GM13977 (cell line): ENCODE results near the gene SPAG17.

Experiments used
- DNase-seq: peaks from one replicate; pipeline ENCODE4 v3.0.0; 2012; ENCODE audit warnings: low spot score
- in situ Hi-C: fragments of 300-500 bp; cut with MboI; formaldehyde crosslinking; loops from one replicate; pipeline ENCODE4 v1.12.0; 2022; ENCODE audit warnings: low sequenced_read_pairs, low pct_unique_long_range_greater_than_20kb, mixed read lengths, inconsistent platforms; ENCODE audit not compliant: unreplicated experiment
- TF ChIP-seq, protein P1 (sequence below): IDR thresholded peaks from 2 replicates; pipeline ENCODE4 v1.5.1; 2012; ENCODE audit warnings: mild to moderate bottlenecking, control low read depth; ENCODE audit not compliant: insufficient read depth; ENCODE audit errors: extremely low read depth, missing control alignments

SPAG17 gene

GRCh38 chr1:117905019-117905418, 280.0 kb downstream of the SPAG17 start:
- no peak for DNase-seq
- TF ChIP-seq, protein P1, sequence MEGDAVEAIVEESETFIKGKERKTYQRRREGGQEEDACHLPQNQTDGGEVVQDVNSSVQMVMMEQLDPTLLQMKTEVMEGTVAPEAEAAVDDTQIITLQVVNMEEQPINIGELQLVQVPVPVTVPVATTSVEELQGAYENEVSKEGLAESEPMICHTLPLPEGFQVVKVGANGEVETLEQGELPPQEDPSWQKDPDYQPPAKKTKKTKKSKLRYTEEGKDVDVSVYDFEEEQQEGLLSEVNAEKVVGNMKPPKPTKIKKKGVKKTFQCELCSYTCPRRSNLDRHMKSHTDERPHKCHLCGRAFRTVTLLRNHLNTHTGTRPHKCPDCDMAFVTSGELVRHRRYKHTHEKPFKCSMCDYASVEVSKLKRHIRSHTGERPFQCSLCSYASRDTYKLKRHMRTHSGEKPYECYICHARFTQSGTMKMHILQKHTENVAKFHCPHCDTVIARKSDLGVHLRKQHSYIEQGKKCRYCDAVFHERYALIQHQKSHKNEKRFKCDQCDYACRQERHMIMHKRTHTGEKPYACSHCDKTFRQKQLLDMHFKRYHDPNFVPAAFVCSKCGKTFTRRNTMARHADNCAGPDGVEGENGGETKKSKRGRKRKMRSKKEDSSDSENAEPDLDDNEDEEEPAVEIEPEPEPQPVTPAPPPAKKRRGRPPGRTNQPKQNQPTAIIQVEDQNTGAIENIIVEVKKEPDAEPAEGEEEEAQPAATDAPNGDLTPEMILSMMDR, result no peak
- in situ Hi-C loops, result no loop called here

DNA sequence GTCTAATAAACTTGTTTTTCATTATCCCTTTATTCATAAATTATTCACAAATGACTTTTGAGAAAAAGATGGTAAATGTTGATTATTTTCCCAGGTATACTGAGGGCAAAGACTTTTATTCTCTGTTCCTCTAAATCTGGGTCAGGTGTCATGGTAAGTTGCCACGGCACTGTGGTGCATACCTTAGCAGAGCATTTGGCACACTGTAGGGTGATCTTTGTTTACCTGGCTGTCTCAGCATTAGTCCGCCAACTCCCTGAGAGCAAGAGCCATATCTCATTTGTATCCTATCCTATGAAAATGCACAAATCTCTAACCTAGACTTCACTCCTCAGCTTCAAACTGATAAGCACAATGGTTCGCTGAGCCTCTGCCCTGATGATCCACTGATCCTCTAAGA, 280.5 kb downstream of the SPAG17 start:
- TF ChIP-seq, protein P1, result no peak
- in situ Hi-C loops, result no loop called here
- DNase-seq, result no peak
